ENCODE results near the gene CDK14.

Gene CDK14

DNA sequence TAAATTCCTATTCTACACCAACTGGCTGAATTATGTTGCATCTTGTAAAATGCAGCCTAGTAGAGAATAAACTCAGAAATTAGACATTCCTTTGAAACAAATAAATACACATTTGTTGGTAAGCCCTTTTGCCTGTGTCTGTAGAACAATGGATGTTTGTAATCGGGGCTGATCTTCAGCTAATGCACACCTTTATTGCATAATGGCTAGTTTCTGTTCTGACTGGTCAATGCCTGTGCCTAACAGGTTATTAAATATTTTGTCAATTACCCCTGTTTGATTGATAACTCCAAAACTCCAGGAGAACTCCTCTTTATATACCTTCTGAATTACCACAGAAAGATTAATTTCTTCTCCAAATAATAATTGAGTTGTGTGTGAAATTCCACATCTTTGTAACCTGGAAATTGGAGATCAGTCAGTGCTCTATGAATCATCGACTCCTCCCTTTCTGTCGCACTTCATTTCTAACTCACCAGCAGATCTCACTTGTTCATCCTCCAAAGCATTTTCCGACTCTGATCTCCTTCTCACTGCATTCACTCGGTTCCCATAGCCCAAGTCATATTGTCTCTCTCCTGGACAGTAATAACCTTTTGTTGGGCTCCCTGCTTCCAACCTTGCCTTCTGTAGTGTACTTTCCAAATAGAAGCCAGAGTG is 472.1 kb downstream of the CDK14 start:
- Histone ChIP-seq H3K4me1 (ENCODE audit: control insufficient read depth, insufficient read depth, low read length) (peaks cover 9% of the 10 kb centered on the region), H3K9ac (ENCODE audit: low read depth, low read length) (no peak overlapping the region), H3K36me3 (ENCODE audit: control insufficient read depth, insufficient read depth, low read length) (no peaks in the 10 kb centered on the region), H3K27me3 (ENCODE audit: control insufficient read depth, insufficient read depth, low read length) (no peaks in the 10 kb centered on the region), H3K9me3 (ENCODE audit: control insufficient read depth, insufficient read depth, low read length) (no peaks in the 10 kb centered on the region), H3K4me3 (ENCODE audit: low read depth, low read length) (no peak overlapping the region), H3K27ac (ENCODE audit: low read depth, low read length) (no peak overlapping the region)

DNA sequence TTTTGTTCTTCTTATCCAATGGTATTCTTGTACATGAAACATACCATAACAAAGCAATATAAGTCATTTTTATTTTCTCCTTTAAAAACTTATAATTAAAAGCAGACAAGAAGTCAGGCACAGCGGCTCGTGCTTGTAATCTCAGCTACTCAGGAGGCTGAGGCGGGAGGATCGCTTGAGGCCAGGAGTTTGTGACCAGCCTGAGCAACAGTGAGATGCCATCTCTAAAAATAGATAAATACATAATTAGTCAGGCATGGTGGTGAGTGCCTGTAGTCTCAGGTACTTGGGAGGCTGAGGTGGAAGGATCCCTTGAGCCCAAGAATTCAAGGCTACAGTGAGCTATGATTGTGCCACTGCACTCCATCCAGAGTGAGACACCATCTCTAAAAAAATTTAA is 473.0 kb downstream of the CDK14 start:
- Histone ChIP-seq H3K27ac (ENCODE audit: low read depth, low read length) (no peak overlapping the region), H3K27me3 (ENCODE audit: control insufficient read depth, insufficient read depth, low read length) (no peaks in the 10 kb centered on the region), H3K4me3 (ENCODE audit: low read depth, low read length) (no peak overlapping the region), H3K9ac (ENCODE audit: low read depth, low read length) (no peak overlapping the region), H3K36me3 (ENCODE audit: control insufficient read depth, insufficient read depth, low read length) (no peaks in the 10 kb centered on the region), H3K9me3 (ENCODE audit: control insufficient read depth, insufficient read depth, low read length) (no peaks in the 10 kb centered on the region), H3K4me1 (ENCODE audit: control insufficient read depth, insufficient read depth, low read length) (peaks cover 9% of the 10 kb centered on the region)

DNA sequence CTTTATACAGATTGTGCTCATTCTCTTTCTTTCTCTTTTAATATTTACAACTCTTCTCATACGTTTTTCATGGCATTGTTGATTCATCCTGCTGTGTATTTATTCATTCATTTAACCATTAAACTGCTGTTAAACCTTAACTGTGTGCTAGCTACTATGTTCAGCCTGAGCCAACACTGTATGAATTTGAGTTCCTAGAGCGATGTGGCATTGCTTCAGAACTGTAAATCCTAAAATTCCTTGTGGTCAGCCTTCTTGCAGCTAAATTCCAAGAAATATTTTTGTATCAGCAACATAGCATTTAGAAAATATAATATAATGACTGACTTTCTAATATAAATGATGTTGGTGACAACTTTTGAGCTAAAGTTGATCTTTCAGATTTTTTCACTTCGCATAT is 483.4 kb downstream of the CDK14 start:
- H3K4me1 ChIP-seq (ENCODE audit: control insufficient read depth, insufficient read depth, low read length) = no peaks in the 10 kb centered on the region
- no peaks in the 10 kb centered on the region for H3K36me3 ChIP-seq (ENCODE audit: control insufficient read depth, insufficient read depth, low read length)
- no peak overlapping the region for H3K27ac ChIP-seq (ENCODE audit: low read depth, low read length)
- no peaks in the 10 kb centered on the region for H3K9me3 ChIP-seq (ENCODE audit: control insufficient read depth, insufficient read depth, low read length)
- no peaks in the 10 kb centered on the region for H3K27me3 ChIP-seq (ENCODE audit: control insufficient read depth, insufficient read depth, low read length)
- H3K4me3 ChIP-seq (ENCODE audit: low read depth, low read length) = no peak overlapping the region
- no peak overlapping the region for H3K9ac ChIP-seq (ENCODE audit: low read depth, low read length)

- H3K36me3 ChIP-seq (ENCODE audit: control insufficient read depth, insufficient read depth, low read length) = no peaks in the 10 kb centered on the region
- H3K9ac ChIP-seq (ENCODE audit: low read depth, low read length) = no peak overlapping the region
- no peak overlapping the region for H3K4me3 ChIP-seq (ENCODE audit: low read depth, low read length)
- no peaks in the 10 kb centered on the region for H3K9me3 ChIP-seq (ENCODE audit: control insufficient read depth, insufficient read depth, low read length)
- no peak overlapping the region for H3K27ac ChIP-seq (ENCODE audit: low read depth, low read length)
- H3K4me1 ChIP-seq (ENCODE audit: control insufficient read depth, insufficient read depth, low read length) = no peaks in the 10 kb centered on the region
- no peaks in the 10 kb centered on the region for H3K27me3 ChIP-seq (ENCODE audit: control insufficient read depth, insufficient read depth, low read length)
These were observed 484.2 kb downstream of the CDK14 start for GRCh38 chr7:91080351-91080750.

DNA sequence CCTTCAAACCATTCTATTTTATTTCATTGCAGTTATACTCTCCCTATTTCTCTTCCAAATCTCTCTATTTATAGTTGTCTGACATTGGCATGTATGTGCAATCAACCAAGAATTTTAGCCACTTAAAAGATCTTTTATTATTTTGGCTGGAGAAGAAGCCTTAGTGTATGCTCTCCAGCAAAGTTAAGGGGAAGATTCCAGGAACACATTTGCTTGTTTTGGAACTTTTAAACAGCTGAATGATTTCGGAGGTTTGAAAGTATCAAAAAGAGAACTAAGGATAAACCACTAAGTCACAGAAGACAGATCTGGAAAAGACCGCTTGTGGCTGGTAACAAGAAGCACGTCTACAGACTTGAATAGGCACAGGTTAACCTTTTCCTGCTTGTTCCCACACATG is 485.9 kb downstream of the CDK14 start:
- Histone ChIP-seq H3K27me3 (ENCODE audit: control insufficient read depth, insufficient read depth, low read length) (no peaks in the 10 kb centered on the region), H3K9me3 (ENCODE audit: control insufficient read depth, insufficient read depth, low read length) (no peaks in the 10 kb centered on the region), H3K9ac (ENCODE audit: low read depth, low read length) (no peak overlapping the region), H3K36me3 (ENCODE audit: control insufficient read depth, insufficient read depth, low read length) (no peaks in the 10 kb centered on the region), H3K4me1 (ENCODE audit: control insufficient read depth, insufficient read depth, low read length) (peaks cover 5% of the 10 kb centered on the region), H3K27ac (ENCODE audit: low read depth, low read length) (no peak overlapping the region), H3K4me3 (ENCODE audit: low read depth, low read length) (no peak overlapping the region)

DNA sequence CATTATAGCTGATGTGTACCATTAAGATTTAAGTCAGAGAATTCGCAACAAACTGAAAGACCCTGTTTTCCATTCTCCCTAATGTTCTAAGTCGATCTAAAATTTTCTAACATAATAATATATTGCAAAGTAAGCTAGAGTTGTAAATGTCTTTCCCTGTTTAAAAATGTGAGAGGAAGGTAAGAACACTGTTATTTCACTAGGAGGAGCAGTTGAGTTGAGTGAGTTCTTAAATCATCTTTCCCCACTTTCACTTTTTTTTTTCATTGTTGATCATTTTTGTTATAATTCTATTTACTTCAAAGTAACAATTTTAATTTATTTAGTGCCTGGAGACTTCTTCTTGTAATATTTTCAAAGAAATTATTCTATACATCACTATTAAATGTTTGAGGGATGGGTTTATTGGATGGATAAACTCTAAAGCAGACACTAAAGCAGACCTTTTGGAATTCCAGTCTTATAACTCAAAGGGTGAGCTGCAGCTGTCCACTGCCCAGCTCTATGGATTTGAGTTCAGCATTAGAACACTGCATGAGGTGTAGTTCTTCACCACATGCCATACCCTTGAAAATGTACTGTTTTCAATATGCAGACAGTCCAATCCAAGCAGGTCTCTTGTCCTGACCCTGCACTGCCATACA is 486.9 kb downstream of the CDK14 start:
- H3K9me3 ChIP-seq (ENCODE audit: control insufficient read depth, insufficient read depth, low read length) = no peaks in the 10 kb centered on the region
- no peaks in the 10 kb centered on the region for H3K36me3 ChIP-seq (ENCODE audit: control insufficient read depth, insufficient read depth, low read length)
- H3K27ac ChIP-seq (ENCODE audit: low read depth, low read length) = no peak overlapping the region
- no peak overlapping the region for H3K9ac ChIP-seq (ENCODE audit: low read depth, low read length)
- H3K4me3 ChIP-seq (ENCODE audit: low read depth, low read length) = no peak overlapping the region
- no peaks in the 10 kb centered on the region for H3K27me3 ChIP-seq (ENCODE audit: control insufficient read depth, insufficient read depth, low read length)
- peaks cover 5% of the 10 kb centered on the region for H3K4me1 ChIP-seq (ENCODE audit: control insufficient read depth, insufficient read depth, low read length)

DNA sequence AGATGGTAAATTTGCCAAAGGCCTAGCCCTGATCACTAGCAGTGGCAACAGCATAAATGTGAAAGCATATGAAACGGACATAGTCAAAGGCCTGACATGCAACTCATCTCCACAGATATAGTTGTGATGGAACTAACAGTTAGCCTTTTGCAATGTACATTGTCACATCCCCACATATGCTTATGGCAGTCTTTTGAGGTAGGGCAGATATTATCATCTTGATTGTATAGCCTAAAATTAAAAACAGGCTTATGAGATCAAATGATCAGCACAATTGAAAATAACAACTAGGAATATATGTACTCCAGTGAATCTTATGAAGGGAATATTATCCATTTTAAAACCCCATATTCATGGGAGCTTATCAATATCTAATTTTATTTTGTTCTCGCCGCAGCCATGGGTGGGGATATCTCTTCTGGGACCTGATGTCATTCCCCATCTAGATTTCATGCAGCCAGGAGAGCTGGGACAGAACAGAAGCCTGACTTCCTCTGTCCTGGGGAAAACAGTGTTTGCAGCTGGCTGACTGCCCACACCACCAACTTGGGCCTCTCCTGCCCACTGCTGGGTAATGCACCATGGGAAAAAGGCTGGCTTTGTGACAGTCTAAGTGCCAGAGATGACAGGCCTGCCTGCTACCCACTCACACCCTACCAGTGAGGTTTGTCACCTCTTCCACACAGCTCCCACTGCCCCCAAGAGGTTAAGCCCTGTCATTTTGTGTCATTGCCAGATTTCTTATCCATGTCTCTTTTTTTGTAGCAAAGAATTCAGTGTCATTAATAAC is 487.9 kb downstream of the CDK14 start:
- H3K36me3 ChIP-seq (ENCODE audit: control insufficient read depth, insufficient read depth, low read length) = no peaks in the 10 kb centered on the region
- no peak overlapping the region for H3K9ac ChIP-seq (ENCODE audit: low read depth, low read length)
- H3K4me1 ChIP-seq (ENCODE audit: control insufficient read depth, insufficient read depth, low read length) = peaks cover 5% of the 10 kb centered on the region
- H3K9me3 ChIP-seq (ENCODE audit: control insufficient read depth, insufficient read depth, low read length) = no peaks in the 10 kb centered on the region
- H3K27me3 ChIP-seq (ENCODE audit: control insufficient read depth, insufficient read depth, low read length) = no peaks in the 10 kb centered on the region
- no peak overlapping the region for H3K4me3 ChIP-seq (ENCODE audit: low read depth, low read length)
- no peak overlapping the region for H3K27ac ChIP-seq (ENCODE audit: low read depth, low read length)

DNA sequence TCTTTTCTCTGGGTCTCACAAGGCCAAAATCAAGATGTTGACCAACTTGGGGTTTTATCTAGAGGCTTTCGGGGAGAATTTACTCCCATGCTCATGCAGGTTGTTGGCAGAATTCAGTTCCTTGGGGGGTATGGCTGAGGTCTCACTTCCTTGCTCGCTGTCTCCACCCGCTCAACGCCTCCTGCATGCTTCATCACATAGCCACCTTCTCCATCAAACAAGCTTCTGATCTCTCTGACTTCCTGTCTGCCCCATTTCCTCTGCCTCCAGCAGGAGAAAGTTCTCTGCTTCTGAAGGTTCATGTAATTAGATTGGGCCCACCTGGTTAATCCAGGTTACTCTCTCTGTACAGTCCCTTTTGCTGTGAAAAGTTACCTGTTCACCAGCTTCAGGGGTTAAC is 489.1 kb downstream of the CDK14 start:
- H3K4me3 ChIP-seq (ENCODE audit: low read depth, low read length) = no peak overlapping the region
- no peaks in the 10 kb centered on the region for H3K27me3 ChIP-seq (ENCODE audit: control insufficient read depth, insufficient read depth, low read length)
- no peak overlapping the region for H3K27ac ChIP-seq (ENCODE audit: low read depth, low read length)
- H3K9me3 ChIP-seq (ENCODE audit: control insufficient read depth, insufficient read depth, low read length) = no peaks in the 10 kb centered on the region
- H3K36me3 ChIP-seq (ENCODE audit: control insufficient read depth, insufficient read depth, low read length) = no peaks in the 10 kb centered on the region
- peaks cover 5% of the 10 kb centered on the region for H3K4me1 ChIP-seq (ENCODE audit: control insufficient read depth, insufficient read depth, low read length)
- no peak overlapping the region for H3K9ac ChIP-seq (ENCODE audit: low read depth, low read length)

GRCh38 chr7:91086200-91086599 is 490.1 kb downstream of the CDK14 start:
- Histone ChIP-seq H3K9ac (ENCODE audit: low read depth, low read length) (no peak overlapping the region), H3K4me1 (ENCODE audit: control insufficient read depth, insufficient read depth, low read length) (peaks cover 5% of the 10 kb centered on the region), H3K27me3 (ENCODE audit: control insufficient read depth, insufficient read depth, low read length) (no peaks in the 10 kb centered on the region), H3K4me3 (ENCODE audit: low read depth, low read length) (no peak overlapping the region), H3K9me3 (ENCODE audit: control insufficient read depth, insufficient read depth, low read length) (no peaks in the 10 kb centered on the region), H3K36me3 (ENCODE audit: control insufficient read depth, insufficient read depth, low read length) (no peaks in the 10 kb centered on the region), H3K27ac (ENCODE audit: low read depth, low read length) (no peak overlapping the region)

GRCh38 chr7:91088156-91088555 is 492.0 kb downstream of the CDK14 start:
- no peak overlapping the region for H3K27ac ChIP-seq (ENCODE audit: low read depth, low read length)
- H3K4me3 ChIP-seq (ENCODE audit: low read depth, low read length) = no peak overlapping the region
- H3K4me1 ChIP-seq (ENCODE audit: control insufficient read depth, insufficient read depth, low read length) = peaks cover 5% of the 10 kb centered on the region
- no peaks in the 10 kb centered on the region for H3K27me3 ChIP-seq (ENCODE audit: control insufficient read depth, insufficient read depth, low read length)
- H3K9me3 ChIP-seq (ENCODE audit: control insufficient read depth, insufficient read depth, low read length) = no peaks in the 10 kb centered on the region
- no peaks in the 10 kb centered on the region for H3K36me3 ChIP-seq (ENCODE audit: control insufficient read depth, insufficient read depth, low read length)
- no peak overlapping the region for H3K9ac ChIP-seq (ENCODE audit: low read depth, low read length)

- Histone ChIP-seq H3K9me3 (ENCODE audit: control insufficient read depth, insufficient read depth, low read length) (no peaks in the 10 kb centered on the region), H3K4me3 (ENCODE audit: low read depth, low read length) (no peak overlapping the region), H3K36me3 (ENCODE audit: control insufficient read depth, insufficient read depth, low read length) (no peaks in the 10 kb centered on the region), H3K4me1 (ENCODE audit: control insufficient read depth, insufficient read depth, low read length) (peaks cover 5% of the 10 kb centered on the region), H3K9ac (ENCODE audit: low read depth, low read length) (no peak overlapping the region), H3K27ac (ENCODE audit: low read depth, low read length) (no peak overlapping the region), H3K27me3 (ENCODE audit: control insufficient read depth, insufficient read depth, low read length) (no peaks in the 10 kb centered on the region)
These were observed 492.6 kb downstream of the CDK14 start for GRCh38 chr7:91088691-91089090.

Data from HUES48 (cell line).